HEK293T (cell line): Measurements from ENCODE around the gene GATA2.

Experiments used
- FOXM1 ChIP-seq: fragments of 450-650 bp; IDR thresholded peaks from 2 replicates; pipeline ENCODE4 v1.6.1; 2017; ENCODE audit warnings: mild to moderate bottlenecking, borderline replicate concordance
- SP1 ChIP-seq: fragments of 450-650 bp; IDR thresholded peaks from 2 replicates; pipeline ENCODE4 v1.6.1; 2017

GRCh38 chr3:128471720-128472119 lies 21.3 kb downstream of the GATA2 start:
- TF ChIP-seq SP1 = no peak
- no peak for TF ChIP-seq FOXM1
